Adrenal gland (tissue), 12 donors: ENCODE data around the gene HEG1. TPM values are rescaled to one million over a fixed set of nuclear protein-coding genes. Genes with fewer than 3 reads are reported as not detected.
A peak's percentile ranks its signal among the peaks of the same experiment; 100 is the strongest.

Source experiments
- DNase-seq, 7 donors: peaks; one replicate each; pipeline ENCODE4 v3.0.0-alpha.2; 2019 to 2020
- H3K27ac ChIP-seq, 5 donors: fragments of 200-600 bp; sonication (generic) in 4 of 5; 1 replicate in 3 of 5; 2 replicates in 2 of 5; pipeline versions ENCODE4 v1.5.1 to v1.8.0; 2016 to 2020; ENCODE audit warnings: mild to moderate bottlenecking in 1 of 5
- H3K27me3 ChIP-seq: fragments of 200-600 bp; 2 replicates; pipeline ENCODE4 v1.8.0; 2021
- H3K36me3 ChIP-seq, 2 donors: fragments of 200-600 bp; replicated peaks in 1 of 2; 1 replicate in 1 of 2; 2 replicates in 1 of 2; pipeline versions ENCODE4 v1.5.1 to v1.8.0; 2018 to 2022
- H3K4me1 ChIP-seq, 2 donors: fragments of 200-600 bp; replicated peaks in 1 of 2; 1 replicate in 1 of 2; 2 replicates in 1 of 2; pipeline versions ENCODE4 v1.5.1 to v1.8.0; 2018 to 2021
- H3K4me3 ChIP-seq, 4 donors: fragments of 200-600 bp; sonication (generic) in 3 of 4; one replicate each; pipeline ENCODE4 v1.5.1; 2016 to 2018
- H3K9me3 ChIP-seq, 3 donors: fragments of 200-600 bp; sonication (generic) in 1 of 3; replicated peaks in 1 of 3; 1 replicate in 2 of 3; 2 replicates in 1 of 3; pipeline versions ENCODE4 v1.5.1 to v1.8.0; 2016 to 2021
- CTCF ChIP-seq, 6 experiments: fragments of 450-650 bp in 4 of 6; fragments of 200-600 bp in 2 of 6; sonication (generic) in 1 of 6; IDR thresholded peaks; 1 replicate in 5 of 6; 2 replicates in 1 of 6; pipeline versions ENCODE4 v1.5.1 to v1.8.0; 2016 to 2021; ENCODE audit warnings: antibody characterized with exemption in 6 of 6, mild to moderate bottlenecking in 2 of 6, moderate library complexity in 1 of 6
- POLR2A ChIP-seq, 2 donors: fragments of 450-650 bp; IDR thresholded peaks; one replicate each; pipeline ENCODE4 v1.6.1; 2017; ENCODE audit warnings: antibody characterized with exemption in 2 of 2, mild to moderate bottlenecking in 2 of 2, moderate library complexity in 1 of 2
- WGBS, 4 donors: extraction: QIAGEN DNeasy Blood & Tissue Kit in 2 of 4; methylation state at CpG; one replicate each; pipeline versions ENCODE4 v1.1.5 to v1.1.7; 2013 to 2017; 5-methylcytosine and 5-hydroxymethylcytosine counted together
- intact Hi-C, 2 donors: fragments of 100-400 bp; cut with DNase I; formaldehyde crosslinking; loops; one replicate each; pipeline versions ENCODE4 v1.14.1 to v1.15.0; 2022 to 2023
- polyA plus RNA-seq, 3 donors: library from polyadenylated mRNA; stranded (reverse); fragments of 200-250 nt in 2 of 3; fragments of 350-450 nt in 1 of 3; fragmentation: Illumina TruSeq in 1 of 3; extraction: RNeasy Lipid Tissue Mini Kit (QIAGEN cat#74804) in 1 of 3; gene quantifications; one replicate each; pipeline ENCODE4 v1.2.3, GENCODE V29; 2013 to 2014
- total RNA-seq, 9 donors: library from RNA; depleted of rRNA in 4 of 9; stranded (reverse); fragments of >200 nt in 4 of 9; fragments of 120-200 nt in 1 of 9; fragmentation: NEBNext Ultra II Directional in 1 of 9; extraction: Animal tissue kit (Norgen Biotek cat#: 25700) in 1 of 9; gene quantifications; one replicate each; pipeline versions ENCODE4 v1.1.0 to v1.2.4, GENCODE V29; 2013 to 2023
- donor health status: healthy with polysubstance abuse.
- donor health status: Bipolar disorder and iron deficiency.
- donor health status: DM: yes; HTN: yes; CAD: no.
- donor health status: DM: no; HTN: no; CAD: no.
- donor health status: DM: no; HTN: no; CAD: no.
- donor health status: DM: yes; HTN: yes; CAD: no.

Gene HEG1
- total and polyA plus RNA-seq, 12 donors, result 5.7 to 107 (median 37.9) TPM

- Histone ChIP-seq H3K4me3 (no peak overlapping the region), H3K4me1 (no peaks in the 10 kb centered on the region), H3K27ac (no peak overlapping the region), H3K9me3 (no peaks in the 10 kb centered on the region), H3K27me3 (no peaks in the 10 kb centered on the region), H3K36me3 (peaks cover 0 to 29% of the 10 kb centered on the region in 2 donors)
- intact Hi-C loops, result no loop called here
- 91 to 95% (median 93%) methylated on average over 3 of the region's 3 CpGs for WGBS, 4 donors
- no peak for TF ChIP-seq POLR2A (IDR thresholded peaks at IDR 0.05)
- TF ChIP-seq CTCF (IDR thresholded peaks at IDR 0.05), result no peak
- DNase-seq, result no peak
Observed at GRCh38 chr3:124972457-124972856, 83.3 kb downstream of the HEG1 start.

GRCh38 chr3:124969963-124970722, 85.7 kb downstream of the HEG1 start:
- no peaks in the 10 kb centered on the region for H3K9me3 ChIP-seq
- no peaks in the 10 kb centered on the region for H3K27me3 ChIP-seq
- H3K4me3 ChIP-seq, result no peak overlapping the region
- intact Hi-C loops, result no loop called here
- TF ChIP-seq POLR2A (IDR thresholded peaks at IDR 0.05) (no peak), CTCF (IDR thresholded peaks at IDR 0.05) (no peak)
- 92 to 96% (median 94%) methylated on average over 16 to 18 of the region's 18 CpGs for WGBS, 4 donors
- no peak overlapping the region for H3K27ac ChIP-seq
- DNase-seq, result no peak
- H3K36me3 ChIP-seq, result peaks cover 0 to 29% of the 10 kb centered on the region in 2 donors
- H3K4me1 ChIP-seq, result peaks cover 0 to 4% of the 10 kb centered on the region in 2 donors

GRCh38 chr3:124969190-124969589, 86.6 kb downstream of the HEG1 start:
- intact Hi-C loops, result no loop called here
- peaks cover 0 to 29% of the 10 kb centered on the region in 2 donors for H3K36me3 ChIP-seq

GRCh38 chr3:124967964-124968363, 87.8 kb downstream of the HEG1 start:
- Histone ChIP-seq H3K27ac (peak overlapping the region in 3 of 5 donors; percentile 13 to 47 (median 37)), H3K9me3 (no peaks in the 10 kb centered on the region)
- WGBS, 4 donors, result 91 to 96% (median 93%) methylated on average over 3 to 10 of the region's 10 CpGs

More at GRCh38 chr3:124969190-124969589, 86.6 kb downstream of the HEG1 start:
- TF ChIP-seq POLR2A (IDR thresholded peaks at IDR 0.05) (no peak), CTCF (IDR thresholded peaks at IDR 0.05) (no peak)
- Histone ChIP-seq H3K9me3 (no peaks in the 10 kb centered on the region), H3K27me3 (no peaks in the 10 kb centered on the region), H3K4me3 (no peak overlapping the region), H3K27ac (no peak overlapping the region), H3K4me1 (peaks cover 0 to 4% of the 10 kb centered on the region in 2 donors)
- WGBS, 4 donors, result 74 to 89% (median 79%) methylated on average over 8 of the region's 8 CpGs
- no peak for DNase-seq

More at GRCh38 chr3:124967964-124968363, 87.8 kb downstream of the HEG1 start:
- no peak overlapping the region for H3K4me3 ChIP-seq
- H3K4me1 ChIP-seq, result peaks cover 0 to 4% of the 10 kb centered on the region in 2 donors
- H3K36me3 ChIP-seq, result peaks cover 0 to 25% of the 10 kb centered on the region in 2 donors
- no peak for DNase-seq
- no peak for TF ChIP-seq POLR2A (IDR thresholded peaks at IDR 0.05)
- no peak for TF ChIP-seq CTCF (IDR thresholded peaks at IDR 0.05)
- intact Hi-C loops, result no loop called here
- H3K27me3 ChIP-seq, result no peaks in the 10 kb centered on the region
